ENCODE measurements around the gene RASA2. TPM values are rescaled to one million over a fixed set of nuclear protein-coding genes. Genes with fewer than 3 reads are reported as not detected.
A peak's percentile ranks its signal among the peaks of the same experiment; 100 is the strongest.

RASA2 gene
- total and polyA plus RNA-seq, 2 experiments from 2014 or later: 6.2 to 12.6 TPM

DNA sequence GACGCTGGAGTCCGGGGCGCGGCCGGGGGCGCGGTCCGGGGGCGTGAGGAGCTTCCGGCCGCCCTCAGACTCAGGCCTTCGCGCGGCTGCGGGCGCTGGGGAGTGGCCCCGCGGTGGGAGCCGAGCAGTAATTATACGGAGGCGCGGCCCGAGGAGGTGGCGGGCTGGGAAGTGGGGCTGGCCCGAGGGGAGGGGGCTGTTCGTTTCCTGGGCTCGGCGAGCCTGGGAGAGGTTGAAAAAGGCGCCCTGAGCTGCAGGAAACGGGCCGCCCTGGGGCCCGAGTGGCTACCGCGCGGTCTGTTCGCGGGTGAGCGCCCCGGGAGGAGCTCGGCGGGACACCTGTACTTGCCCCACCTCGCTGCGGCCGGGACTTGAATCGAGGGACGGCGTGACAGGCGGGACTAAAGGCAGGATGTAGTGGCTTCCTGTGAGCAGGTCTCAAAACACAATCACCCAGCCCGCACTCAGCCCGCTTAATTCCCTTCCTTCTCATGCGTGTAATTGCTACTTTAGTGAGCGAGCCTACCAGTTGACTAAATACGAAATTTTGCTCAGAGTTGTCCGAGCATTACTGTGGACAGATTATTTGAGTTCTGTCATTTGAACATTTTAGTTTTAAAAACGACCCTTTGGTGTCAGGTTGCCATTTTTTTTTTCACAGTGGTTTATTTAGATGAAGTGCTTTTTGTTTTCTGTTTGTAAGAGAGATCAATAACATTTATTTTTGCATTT lies 860 bp downstream of the RASA2 start:
- Histone ChIP-seq H2AFZ (peak overlapping the region; percentile 39), H3K4me1 (ENCODE audit: insufficient read depth) (peaks cover 11% of the 10 kb centered on the region), H3K4me2 (peak overlapping the region; percentile 81), H3K4me3 (peak overlapping the region; percentile 93), H3K27me3 (no peaks in the 10 kb centered on the region), H4K20me1 (ENCODE audit: insufficient read depth, poor library complexity, severe bottlenecking) (peaks cover 23% of the 10 kb centered on the region), H3K9me3 (ENCODE audit: low read depth) (no peaks in the 10 kb centered on the region), H3K9me2 (replicated peaks; ENCODE audit: insufficient read depth) (no peaks in the 10 kb centered on the region), H3K79me2 (peaks cover 49% of the 10 kb centered on the region), H3K36me3 (replicated peaks; ENCODE audit: insufficient read depth, low read depth) (no peaks in the 10 kb centered on the region), H3K27ac (peak overlapping the region; percentile 100)
- TF ChIP-seq, protein P1, sequence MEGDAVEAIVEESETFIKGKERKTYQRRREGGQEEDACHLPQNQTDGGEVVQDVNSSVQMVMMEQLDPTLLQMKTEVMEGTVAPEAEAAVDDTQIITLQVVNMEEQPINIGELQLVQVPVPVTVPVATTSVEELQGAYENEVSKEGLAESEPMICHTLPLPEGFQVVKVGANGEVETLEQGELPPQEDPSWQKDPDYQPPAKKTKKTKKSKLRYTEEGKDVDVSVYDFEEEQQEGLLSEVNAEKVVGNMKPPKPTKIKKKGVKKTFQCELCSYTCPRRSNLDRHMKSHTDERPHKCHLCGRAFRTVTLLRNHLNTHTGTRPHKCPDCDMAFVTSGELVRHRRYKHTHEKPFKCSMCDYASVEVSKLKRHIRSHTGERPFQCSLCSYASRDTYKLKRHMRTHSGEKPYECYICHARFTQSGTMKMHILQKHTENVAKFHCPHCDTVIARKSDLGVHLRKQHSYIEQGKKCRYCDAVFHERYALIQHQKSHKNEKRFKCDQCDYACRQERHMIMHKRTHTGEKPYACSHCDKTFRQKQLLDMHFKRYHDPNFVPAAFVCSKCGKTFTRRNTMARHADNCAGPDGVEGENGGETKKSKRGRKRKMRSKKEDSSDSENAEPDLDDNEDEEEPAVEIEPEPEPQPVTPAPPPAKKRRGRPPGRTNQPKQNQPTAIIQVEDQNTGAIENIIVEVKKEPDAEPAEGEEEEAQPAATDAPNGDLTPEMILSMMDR (IDR thresholded peaks at IDR 0.05; ENCODE audit: poor library complexity): no peak
- TF ChIP-seq EZH2phosphoT487 (IDR thresholded peaks at IDR 0.05; ENCODE audit: low read depth, severe bottlenecking, unreplicated experiment) (no peak), EZH2 (IDR thresholded peaks at IDR 0.05; ENCODE audit: borderline replicate concordance) (no peak)
- 1% methylated on average over 15 of the region's 55 CpGs for WGBS (ENCODE audit: low lambda C conversion rate, missing lambda C conversion rate)
- DNase-seq (ENCODE audit: low spot score): peak; percentile 87

DNA sequence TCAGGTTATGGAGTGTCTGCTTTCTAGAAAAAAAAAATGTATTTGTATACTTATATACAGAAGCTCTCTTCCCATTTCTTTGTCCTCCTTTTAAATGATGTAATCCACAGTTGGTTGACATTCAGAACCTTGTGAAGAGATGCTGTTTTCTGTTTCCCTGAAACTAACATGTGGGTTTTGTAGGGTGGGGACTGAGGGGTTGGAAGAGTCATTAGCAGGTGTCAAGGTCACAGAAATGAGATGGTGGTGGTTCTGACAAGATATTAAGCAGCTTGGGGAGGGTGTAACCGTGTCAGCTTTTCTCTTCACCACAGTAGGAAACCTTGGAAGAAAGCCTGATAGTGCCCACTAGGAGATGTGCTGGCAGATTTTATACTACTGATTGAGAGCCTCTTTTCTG lies 2.4 kb downstream of the RASA2 start:
- Histone ChIP-seq H3K27me3 (no peaks in the 10 kb centered on the region), H3K9me2 (replicated peaks; ENCODE audit: insufficient read depth) (no peaks in the 10 kb centered on the region), H3K9me3 (ENCODE audit: low read depth) (no peaks in the 10 kb centered on the region), H2AFZ (no peak overlapping the region), H3K4me2 (no peak overlapping the region), H3K4me1 (ENCODE audit: insufficient read depth) (peaks cover 11% of the 10 kb centered on the region), H4K20me1 (ENCODE audit: insufficient read depth, poor library complexity, severe bottlenecking) (peaks cover 26% of the 10 kb centered on the region), H3K4me3 (no peak overlapping the region), H3K79me2 (peaks cover 65% of the 10 kb centered on the region), H3K36me3 (replicated peaks; ENCODE audit: insufficient read depth, low read depth) (no peaks in the 10 kb centered on the region), H3K27ac (no peak overlapping the region)
- no peak for DNase-seq (ENCODE audit: low spot score)
- TF ChIP-seq, protein P1 (IDR thresholded peaks at IDR 0.05; ENCODE audit: poor library complexity): no peak
- TF ChIP-seq EZH2phosphoT487 (IDR thresholded peaks at IDR 0.05; ENCODE audit: low read depth, severe bottlenecking, unreplicated experiment) (no peak), EZH2 (IDR thresholded peaks at IDR 0.05; ENCODE audit: borderline replicate concordance) (no peak)
- 86% methylated on average over 1 of the region's 1 CpG for WGBS (ENCODE audit: low lambda C conversion rate, missing lambda C conversion rate)

DNA sequence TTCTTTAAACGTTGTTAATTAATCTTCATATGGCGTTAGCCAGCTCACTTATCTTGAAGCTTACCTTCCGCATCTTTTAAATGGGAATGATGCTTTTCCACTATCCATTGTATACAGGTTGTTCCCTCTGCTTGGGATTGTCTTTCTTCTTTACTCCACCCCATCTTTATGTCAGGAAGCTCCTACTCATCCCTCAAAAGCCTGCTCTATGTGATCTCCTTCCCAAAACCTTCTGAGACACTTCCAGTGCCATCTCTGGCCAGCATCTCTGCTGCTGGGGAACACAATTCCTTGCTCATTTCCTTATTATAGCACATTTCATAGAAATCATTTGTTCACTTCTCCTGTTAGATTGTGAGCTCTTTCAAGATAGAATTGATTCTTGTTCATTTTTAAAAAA lies 4.3 kb downstream of the RASA2 start:
- no peak for DNase-seq (ENCODE audit: low spot score)
- WGBS (ENCODE audit: low lambda C conversion rate, missing lambda C conversion rate): 97% methylated on average over 3 of the region's 3 CpGs
- Histone ChIP-seq H3K4me2 (no peak overlapping the region), H3K4me3 (no peak overlapping the region), H3K27ac (no peak overlapping the region), H3K9me3 (ENCODE audit: low read depth) (no peaks in the 10 kb centered on the region), H3K27me3 (no peaks in the 10 kb centered on the region), H4K20me1 (ENCODE audit: insufficient read depth, poor library complexity, severe bottlenecking) (peaks cover 31% of the 10 kb centered on the region), H3K36me3 (replicated peaks; ENCODE audit: insufficient read depth, low read depth) (no peaks in the 10 kb centered on the region), H2AFZ (no peak overlapping the region), H3K79me2 (peaks cover 82% of the 10 kb centered on the region), H3K4me1 (ENCODE audit: insufficient read depth) (peaks cover 5% of the 10 kb centered on the region), H3K9me2 (replicated peaks; ENCODE audit: insufficient read depth) (no peaks in the 10 kb centered on the region)
- TF ChIP-seq, protein P1 (IDR thresholded peaks at IDR 0.05; ENCODE audit: poor library complexity): no peak
- TF ChIP-seq EZH2 (IDR thresholded peaks at IDR 0.05; ENCODE audit: borderline replicate concordance): no peak
- TF ChIP-seq EZH2phosphoT487 (IDR thresholded peaks at IDR 0.05; ENCODE audit: low read depth, severe bottlenecking, unreplicated experiment): no peak

Measured in hepatocyte (in vitro differentiated cells).